GM21447 (cell line): Measurements from ENCODE around the gene FEM1B.

Experiments
- ATAC-seq: cut with Tn5 transposase; IDR thresholded peaks from one replicate; pipeline ENCODE4 v1.9.1; 2021; ENCODE audit not compliant: unreplicated experiment

Gene FEM1B

GRCh38 chr15:68305420-68305871 is 27.9 kb downstream of the FEM1B start:
- ATAC-seq = no peak

GRCh38 chr15:68307131-68307928 is 29.8 kb downstream of the FEM1B start:
- ATAC-seq = no peak

GRCh38 chr15:68309024-68309423 is 31.5 kb downstream of the FEM1B start:
- ATAC-seq = no peak

GRCh38 chr15:68310178-68310803 is 32.7 kb downstream of the FEM1B start:
- no peak for ATAC-seq

GRCh38 chr15:68310804-68311463 is 33.4 kb downstream of the FEM1B start:
- no peak for ATAC-seq

- no peak for ATAC-seq
These were observed 33.9 kb downstream of the FEM1B start for GRCh38 chr15:68311464-68311835.

- no peak for ATAC-seq
These were observed 34.5 kb downstream of the FEM1B start for GRCh38 chr15:68311859-68312557.

GRCh38 chr15:68312701-68313204 is 35.2 kb downstream of the FEM1B start:
- ATAC-seq = no peak

- ATAC-seq = no peak
These were observed 36.2 kb downstream of the FEM1B start for GRCh38 chr15:68313501-68314410.

GRCh38 chr15:68314563-68314962 is 37.0 kb downstream of the FEM1B start:
- ATAC-seq = no peak

- ATAC-seq = no peak
These were observed 37.5 kb downstream of the FEM1B start for GRCh38 chr15:68315035-68315434.

- ATAC-seq = no peak
These were observed 38.0 kb downstream of the FEM1B start for GRCh38 chr15:68315495-68316031.

GRCh38 chr15:68316061-68316804 is 38.7 kb downstream of the FEM1B start:
- no peak for ATAC-seq

GRCh38 chr15:68317281-68318007 is 39.9 kb downstream of the FEM1B start:
- ATAC-seq = no peak

GRCh38 chr15:68318008-68318835 is 40.7 kb downstream of the FEM1B start:
- no peak for ATAC-seq

- no peak for ATAC-seq
These were observed 41.7 kb downstream of the FEM1B start for GRCh38 chr15:68318931-68319909.
